Esophagus muscularis mucosa (tissue), 4 donors: Measurements from ENCODE around the gene PRKCQ.

Experiments used
- EP300 ChIP-seq: sonication (generic); formaldehyde crosslinking; IDR thresholded peaks from one replicate; pipeline ENCODE4 v1.6.1; 2017; ENCODE audit warnings: antibody characterized with exemption
- POLR2A ChIP-seq: fragments of 450-650 bp; IDR thresholded peaks from one replicate; pipeline ENCODE4 v1.6.1; 2017; ENCODE audit warnings: antibody characterized with exemption, moderate library complexity, mild to moderate bottlenecking, low read depth
- POLR2AphosphoS5 ChIP-seq, 2 donors: sonication (generic); formaldehyde crosslinking; IDR thresholded peaks; one replicate each; pipeline ENCODE4 v1.6.1; 2017; ENCODE audit warnings: antibody characterized with exemption in 2 of 2
- TF ChIP-seq, protein P1 (sequence below), 3 experiments: fragments of 200-600 bp in 2 of 3; fragments of 450-650 bp in 1 of 3; sonication (generic) in 2 of 3; IDR thresholded peaks; one replicate each; pipeline ENCODE4 v1.5.1; 2017 to 2019; ENCODE audit warnings: antibody characterized with exemption in 3 of 3, mild to moderate bottlenecking in 2 of 3, moderate library complexity in 1 of 3

- TF ChIP-seq POLR2AphosphoS5 (IDR thresholded peaks at IDR 0.05): no peak
- TF ChIP-seq, protein P1, sequence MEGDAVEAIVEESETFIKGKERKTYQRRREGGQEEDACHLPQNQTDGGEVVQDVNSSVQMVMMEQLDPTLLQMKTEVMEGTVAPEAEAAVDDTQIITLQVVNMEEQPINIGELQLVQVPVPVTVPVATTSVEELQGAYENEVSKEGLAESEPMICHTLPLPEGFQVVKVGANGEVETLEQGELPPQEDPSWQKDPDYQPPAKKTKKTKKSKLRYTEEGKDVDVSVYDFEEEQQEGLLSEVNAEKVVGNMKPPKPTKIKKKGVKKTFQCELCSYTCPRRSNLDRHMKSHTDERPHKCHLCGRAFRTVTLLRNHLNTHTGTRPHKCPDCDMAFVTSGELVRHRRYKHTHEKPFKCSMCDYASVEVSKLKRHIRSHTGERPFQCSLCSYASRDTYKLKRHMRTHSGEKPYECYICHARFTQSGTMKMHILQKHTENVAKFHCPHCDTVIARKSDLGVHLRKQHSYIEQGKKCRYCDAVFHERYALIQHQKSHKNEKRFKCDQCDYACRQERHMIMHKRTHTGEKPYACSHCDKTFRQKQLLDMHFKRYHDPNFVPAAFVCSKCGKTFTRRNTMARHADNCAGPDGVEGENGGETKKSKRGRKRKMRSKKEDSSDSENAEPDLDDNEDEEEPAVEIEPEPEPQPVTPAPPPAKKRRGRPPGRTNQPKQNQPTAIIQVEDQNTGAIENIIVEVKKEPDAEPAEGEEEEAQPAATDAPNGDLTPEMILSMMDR (IDR thresholded peaks at IDR 0.05): no peak
- TF ChIP-seq POLR2A: no peak
- TF ChIP-seq EP300: no peak
These were observed 196.0 kb downstream of the PRKCQ start for GRCh38 chr10:6384031-6384430.
